22Rv1 (cell line): ENCODE data around the gene HTR7.

Experiments
- CTCF ChIP-seq: fragments of 450-650 bp; IDR thresholded peaks from 2 replicates; pipeline ENCODE4 v1.5.1; 2017; ENCODE audit warnings: mild to moderate bottlenecking
- ZFX ChIP-seq: fragments of 450-650 bp; IDR thresholded peaks from 2 replicates; pipeline ENCODE4 v1.6.1; 2017; ENCODE audit warnings: antibody characterized with exemption, borderline replicate concordance

DNA sequence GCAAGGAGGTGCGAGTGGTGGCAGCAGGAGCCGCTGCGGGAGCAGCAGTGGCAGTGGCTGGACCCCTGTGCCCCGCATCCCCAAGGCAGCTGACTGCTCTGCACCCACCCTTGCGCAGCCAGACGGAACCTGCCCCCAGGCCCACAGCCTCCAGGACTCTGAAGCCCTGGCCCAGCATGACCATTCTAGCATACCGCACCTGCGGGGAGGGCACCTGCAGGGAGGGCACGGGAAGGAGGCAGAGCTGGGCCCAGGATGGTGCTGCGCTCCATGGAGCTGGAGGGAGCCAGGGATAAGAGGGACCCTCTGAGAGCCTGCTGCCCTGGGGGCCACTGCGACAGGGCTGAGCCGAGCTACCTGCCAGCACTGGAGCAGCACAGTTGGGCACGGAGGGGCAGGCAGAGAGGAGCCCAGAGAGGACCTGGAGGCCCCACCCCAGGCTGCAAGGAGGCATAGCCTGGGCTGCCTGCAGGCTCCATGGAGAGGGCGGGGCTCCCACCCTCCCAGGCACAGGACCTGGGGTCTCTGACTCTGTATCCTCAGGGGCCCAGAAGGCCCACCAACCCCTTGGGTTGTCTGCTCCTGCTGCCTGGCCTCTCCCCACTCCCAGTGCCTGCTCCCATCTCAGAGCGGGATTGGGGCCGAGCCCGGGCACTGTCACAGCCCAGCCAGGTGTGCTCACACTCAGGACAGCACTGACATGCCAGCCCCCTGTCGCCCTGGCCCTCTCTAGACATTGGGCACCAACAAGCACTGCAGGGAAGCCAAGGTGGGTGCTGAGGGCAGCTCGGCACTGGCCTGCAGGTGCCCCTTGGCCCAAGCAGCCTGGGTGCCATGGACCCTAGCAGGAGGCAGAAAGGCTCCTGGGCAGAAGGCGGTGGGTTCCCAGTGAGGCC lies 87.6 kb downstream of the HTR7 start:
- TF ChIP-seq CTCF, result no peak
- TF ChIP-seq ZFX, result no peak
